HG02840 (cell line): ENCODE results near the gene PTPRE.
"Not testable (repeated sequence)": the region's sequence is repeated elsewhere in the genome, so short reads cannot be mapped to it uniquely, and the experiment has no call there.

Experiments
- ATAC-seq: cut with Tn5 transposase; IDR thresholded peaks from one replicate; pipeline ENCODE4 v1.9.1; 2021; ENCODE audit warnings: mild to moderate bottlenecking, moderate library complexity, moderate number of reproducible peaks; ENCODE audit not compliant: unreplicated experiment, low FRiP score

Gene PTPRE

DNA sequence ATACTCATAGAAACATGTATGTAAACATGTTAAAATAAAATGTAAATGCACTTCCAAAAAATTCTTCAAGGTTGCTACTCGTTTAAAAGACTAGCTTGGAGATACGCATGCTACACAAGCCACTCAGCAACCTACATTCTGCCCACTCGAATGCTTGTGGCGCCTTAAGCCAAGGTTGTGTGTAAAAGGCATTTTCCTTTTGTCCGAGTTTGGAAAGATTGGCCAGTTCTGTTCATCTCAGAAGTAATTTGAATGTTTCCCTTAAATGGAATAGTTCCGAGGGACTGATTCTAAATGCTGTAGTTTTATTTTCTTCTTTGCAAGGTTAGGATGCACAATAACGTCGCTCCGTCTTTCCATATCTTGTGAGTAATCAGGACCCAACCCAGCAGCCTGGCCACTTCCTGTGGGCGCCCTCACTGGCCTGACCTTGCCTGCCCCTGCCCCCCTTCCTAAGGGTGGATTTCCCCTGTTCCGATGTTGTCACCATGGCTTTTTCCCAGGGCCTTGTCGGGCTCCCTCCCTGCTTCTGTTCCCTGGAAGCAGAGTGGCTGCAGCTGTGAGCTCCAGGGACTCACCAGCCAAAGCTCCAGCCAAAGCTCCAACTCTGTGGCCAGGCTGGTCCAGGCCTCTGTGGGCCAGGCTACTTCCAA, 70.6 kb downstream of the PTPRE start:
- ATAC-seq, result no peak

DNA sequence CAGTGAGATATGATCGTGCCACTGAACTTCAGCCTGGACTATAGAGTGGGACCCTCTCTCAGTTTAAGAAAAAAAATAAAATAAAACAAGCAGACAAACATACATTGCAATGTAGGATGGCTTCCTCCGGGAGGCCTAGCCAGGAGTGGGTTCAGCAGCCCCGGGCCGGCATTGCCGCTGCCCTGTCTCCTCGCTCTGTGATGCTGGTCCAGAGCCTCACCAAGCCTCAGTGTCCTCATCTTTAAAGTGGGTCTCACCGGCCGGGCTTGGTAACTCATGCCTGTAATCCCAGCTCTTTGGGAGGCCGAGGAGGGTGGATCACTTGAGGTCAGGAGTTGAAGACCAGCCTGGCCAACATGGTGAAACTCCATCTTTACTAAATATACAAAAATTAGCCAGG, 71.6 kb downstream of the PTPRE start:
- ATAC-seq, result no peak

DNA sequence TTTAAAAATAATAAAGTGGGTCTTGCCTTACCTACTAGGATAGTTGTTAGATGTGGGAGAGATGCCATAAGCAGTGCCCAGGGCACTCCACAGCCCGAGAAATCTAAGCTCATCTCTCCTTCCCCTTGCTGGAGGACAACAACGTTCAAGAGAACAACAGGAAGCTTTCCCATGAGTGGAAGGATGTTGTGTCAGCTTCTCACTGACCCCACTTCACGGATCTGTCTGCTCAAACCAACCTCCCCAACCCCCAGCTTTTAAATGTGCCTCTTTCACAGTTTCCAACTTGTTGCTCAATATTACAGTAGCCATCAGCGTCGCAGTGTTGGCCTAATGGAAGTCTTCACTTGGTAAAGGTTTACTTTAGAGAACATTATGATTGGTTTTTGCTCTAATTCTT, 72.1 kb downstream of the PTPRE start:
- no peak for ATAC-seq

DNA sequence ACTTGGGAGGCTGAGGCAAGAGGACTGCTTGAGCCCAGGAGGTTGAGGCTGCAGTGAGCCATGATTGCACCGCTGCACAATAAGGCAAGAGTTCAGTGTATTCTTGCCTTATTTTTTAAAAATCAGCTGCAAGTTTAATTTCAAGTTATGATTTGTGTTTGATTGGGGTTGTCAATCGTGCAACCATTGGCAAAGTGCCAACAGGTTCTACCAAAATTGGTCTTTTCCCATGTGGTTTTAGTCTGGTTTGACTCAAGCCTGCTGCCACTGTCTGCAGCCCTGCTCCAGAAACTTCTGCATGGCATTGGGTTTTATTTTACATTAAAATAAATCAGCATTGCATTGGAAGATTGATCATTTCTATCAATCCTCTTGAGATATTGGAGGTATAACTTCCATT, 72.7 kb downstream of the PTPRE start:
- no peak for ATAC-seq

DNA sequence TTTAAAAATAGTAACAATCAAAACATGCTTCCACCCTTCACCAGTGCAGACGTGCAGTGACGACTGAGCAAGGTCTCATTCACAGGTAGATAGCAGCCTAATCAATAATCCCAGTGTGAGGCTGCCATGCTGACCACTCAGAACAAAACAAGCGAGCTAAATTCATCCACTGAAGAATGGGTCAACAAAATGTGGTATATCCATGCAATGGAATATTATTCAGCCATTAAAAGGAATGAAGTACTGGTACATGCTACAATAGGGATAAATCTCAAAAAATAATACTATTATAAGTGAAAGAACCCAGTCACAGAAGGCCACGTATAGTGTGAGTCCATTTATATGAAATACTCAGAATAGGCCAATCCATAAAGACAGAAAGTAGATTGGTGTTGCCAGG, 74.0 kb downstream of the PTPRE start:
- no peak for ATAC-seq

DNA sequence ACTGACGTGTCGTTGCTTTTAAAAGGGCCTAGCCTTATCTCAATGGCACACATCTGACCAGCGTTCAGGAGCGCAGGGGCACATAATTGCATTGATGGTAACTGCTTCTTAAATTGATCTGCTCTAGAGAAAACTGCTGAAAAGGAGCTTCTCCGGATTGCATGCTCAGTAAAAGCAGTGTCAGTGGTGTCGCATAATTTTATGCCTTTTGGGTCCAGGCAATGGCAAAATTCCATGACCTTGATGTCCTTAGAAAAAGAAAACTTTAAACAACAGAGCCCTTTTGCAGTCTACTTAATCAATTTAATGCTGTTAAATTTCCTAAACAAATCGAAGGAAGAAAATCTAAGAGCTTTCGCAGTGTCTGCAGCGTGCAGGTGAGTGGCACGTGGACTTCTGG, 75.7 kb downstream of the PTPRE start:
- ATAC-seq, result no peak

DNA sequence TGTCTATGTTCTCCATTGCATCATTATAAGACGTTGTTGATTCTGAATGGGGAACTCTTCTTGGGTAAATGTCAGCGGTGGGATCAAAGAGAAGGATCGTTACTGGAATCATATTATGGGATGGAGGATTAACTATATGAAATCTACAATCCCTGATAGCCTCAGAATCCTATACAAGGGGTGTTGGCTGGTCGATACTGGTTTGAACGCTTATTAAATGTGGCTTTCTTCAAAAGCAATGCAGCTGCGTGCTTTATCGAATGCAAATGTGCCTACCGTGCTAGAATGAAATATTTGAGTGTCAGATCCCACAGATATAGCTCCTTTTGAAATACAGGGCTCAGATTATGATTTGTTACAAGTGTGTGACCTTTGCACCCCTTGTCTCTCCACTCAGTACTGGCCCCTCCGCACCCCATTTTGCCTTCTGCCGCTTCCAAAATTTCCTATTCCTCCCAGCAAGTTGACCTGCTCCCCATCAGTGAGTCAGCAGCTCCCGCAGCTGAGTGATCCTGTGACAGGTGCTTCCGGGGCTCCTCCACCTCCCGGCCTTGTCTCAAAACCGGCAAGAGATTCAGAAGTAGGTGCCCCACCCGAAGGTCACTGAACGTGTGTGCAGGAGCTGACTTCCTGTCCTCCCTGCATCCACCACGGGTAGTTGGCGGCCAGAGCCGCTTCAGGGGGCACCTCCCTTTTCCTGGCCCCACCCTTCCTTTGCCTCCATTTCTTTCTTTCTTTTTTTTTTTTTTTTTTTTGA, 76.6 kb downstream of the PTPRE start:
- no peak for ATAC-seq

DNA sequence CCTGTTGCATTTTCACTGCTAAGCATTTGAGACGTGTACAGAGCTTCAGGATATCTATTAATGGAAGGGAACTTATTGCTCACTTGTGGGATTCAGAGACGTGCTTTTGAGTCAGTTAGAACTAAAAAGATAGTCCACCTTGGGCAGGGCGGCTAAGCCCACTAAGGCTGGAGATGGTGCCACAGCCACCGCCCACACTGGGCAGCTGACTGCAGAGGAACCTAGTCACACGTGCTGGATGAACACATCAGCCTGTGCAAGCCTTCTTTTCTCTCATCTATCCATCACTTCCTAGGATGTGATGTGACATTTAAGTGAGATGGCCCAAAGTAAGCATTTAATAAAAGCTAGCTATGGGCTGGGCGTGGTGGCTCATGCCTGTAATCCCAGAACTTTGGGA, 78.0 kb downstream of the PTPRE start:
- no peak for ATAC-seq

DNA sequence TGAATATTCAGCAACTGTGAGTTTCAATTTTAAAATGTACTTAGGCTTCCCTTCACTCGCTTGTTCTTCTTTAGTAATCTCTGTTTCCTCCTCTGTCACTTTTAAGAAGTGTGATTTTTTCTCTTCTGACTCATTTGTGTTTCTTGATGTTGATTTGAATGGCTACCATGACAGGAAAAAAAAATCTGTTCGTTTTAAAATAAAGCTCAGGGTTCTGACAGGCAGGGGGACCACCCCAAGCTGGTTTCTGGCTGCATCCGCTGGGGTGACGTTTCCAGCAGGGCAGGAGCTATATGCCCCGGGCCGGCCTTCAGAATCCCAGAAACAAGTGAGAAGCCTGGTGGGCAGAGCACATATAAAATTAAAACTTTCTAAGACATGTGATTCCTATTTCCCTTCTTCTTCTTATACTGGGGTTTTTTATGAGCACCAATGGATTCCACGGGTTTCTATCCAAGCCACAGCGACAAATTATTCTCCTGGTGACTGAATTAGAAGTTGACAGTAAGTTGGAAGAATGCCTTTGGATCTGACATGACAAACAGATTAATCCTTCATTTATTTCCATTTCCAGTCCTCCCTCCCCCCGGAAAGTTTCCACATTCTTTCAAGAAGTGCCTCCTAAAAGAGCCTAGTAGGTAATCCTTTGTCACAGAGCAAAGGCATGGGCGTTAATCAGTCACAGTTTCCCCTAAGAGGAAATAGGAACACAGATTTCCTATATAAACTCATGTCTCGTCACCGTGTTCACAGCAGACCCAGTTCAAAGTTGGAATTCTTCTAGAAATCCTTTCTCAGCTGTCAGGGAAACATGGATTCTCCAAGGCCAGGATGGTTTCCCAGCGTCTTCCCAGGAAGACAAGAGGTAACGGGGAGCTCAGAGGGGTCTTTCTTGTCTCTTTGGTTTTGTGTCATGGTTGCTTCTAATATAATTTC, 79.9 kb downstream of the PTPRE start:
- no peak for ATAC-seq

DNA sequence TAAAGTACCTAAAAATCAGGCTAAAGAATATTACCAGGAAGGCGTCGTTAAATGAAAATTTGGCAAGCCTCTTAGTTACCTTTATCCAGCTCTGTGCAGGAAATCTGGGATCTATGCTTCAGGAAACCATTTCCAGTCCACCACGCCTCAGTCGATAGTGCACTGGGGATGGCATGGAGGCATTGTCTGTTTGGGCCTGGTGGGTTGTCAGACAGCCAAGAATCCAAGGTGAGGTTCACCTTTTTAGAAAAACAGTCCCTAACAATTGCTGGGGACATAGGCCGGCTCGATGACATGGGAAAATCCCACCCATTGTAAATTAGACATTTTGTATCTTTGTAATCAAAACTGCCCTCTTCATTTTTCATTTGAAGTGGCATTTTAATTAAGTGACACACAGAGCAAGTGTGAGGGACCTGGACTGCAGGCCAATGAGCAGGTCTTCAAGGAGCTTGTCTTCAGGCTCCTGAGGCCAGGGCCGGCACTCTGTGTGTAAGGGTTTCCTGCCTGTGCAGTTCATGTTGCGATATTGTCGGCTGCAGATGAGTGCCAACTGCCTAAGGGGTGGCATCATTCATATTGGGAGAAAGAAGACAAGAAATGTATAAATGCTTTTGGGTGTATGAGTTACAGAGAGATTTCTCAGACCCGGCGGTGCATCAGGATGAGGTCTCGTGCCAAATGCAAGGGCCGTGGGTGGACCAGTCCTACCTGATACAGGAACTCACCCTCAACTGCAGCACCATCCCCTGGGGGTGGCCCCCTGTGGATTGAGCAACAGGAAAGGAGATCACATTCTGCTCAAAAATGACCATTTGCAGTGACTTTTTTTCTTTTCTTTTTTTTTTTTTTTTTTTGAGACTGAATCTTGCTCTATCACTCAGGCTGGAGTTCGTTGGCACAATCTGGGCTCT, 80.8 kb downstream of the PTPRE start:
- ATAC-seq, result no peak

DNA sequence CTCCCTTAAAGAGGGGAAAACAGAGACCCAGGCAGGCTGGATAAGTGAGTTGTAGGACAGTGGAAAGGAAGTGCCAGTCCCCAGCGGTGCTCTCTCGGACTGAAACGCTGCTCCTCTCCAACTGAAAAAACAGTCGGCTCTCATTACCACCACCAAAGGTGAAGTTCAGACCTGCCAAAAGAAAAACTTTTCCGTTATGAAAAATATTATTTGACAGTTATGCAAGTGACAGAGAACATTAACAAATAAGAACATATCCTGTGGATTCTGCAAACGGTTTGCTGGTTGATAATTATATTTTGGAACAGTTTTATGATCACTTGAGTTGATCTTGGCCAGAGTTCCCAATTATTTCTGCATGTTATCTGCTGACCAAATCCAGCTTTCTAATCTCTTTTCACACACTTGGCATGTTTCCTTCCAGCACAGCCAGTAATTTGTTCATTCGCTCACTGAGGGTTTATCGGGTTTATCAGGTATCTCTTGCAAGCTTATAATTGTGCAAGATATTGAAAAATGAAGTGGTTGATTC, 82.6 kb downstream of the PTPRE start:
- ATAC-seq, result no peak

DNA sequence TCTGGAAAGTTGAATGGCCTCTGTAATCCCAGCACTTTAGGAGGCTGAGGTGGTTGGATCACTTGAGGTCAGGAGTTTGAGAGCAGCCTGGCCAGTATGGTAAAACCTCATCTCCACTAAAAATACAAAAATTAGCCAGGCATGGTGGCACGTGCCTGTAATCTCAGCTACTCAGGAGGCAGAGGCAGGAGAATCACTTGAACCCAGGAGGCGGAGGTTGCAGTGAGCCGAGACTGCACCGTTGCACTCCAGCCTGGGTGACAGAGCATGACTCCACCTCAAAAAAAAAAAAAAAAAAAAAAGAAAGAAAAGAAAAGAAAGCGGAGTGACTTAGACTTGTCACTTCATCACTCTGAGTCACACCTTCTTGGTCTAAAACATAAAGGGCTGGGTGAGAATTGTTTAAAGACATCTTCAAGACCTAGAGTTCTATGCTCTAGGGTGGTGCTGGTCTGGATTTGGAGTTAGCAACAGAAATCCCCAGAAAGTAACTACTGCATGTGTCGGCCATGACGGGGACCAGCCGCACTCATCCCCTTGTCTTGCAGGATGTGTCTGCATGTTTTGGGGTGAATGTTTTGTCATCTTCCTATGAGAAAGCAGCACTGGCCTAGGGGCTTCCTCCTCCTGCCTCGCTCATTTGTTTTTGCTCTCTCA, 83.4 kb downstream of the PTPRE start:
- ATAC-seq, result not testable (repeated sequence)

DNA sequence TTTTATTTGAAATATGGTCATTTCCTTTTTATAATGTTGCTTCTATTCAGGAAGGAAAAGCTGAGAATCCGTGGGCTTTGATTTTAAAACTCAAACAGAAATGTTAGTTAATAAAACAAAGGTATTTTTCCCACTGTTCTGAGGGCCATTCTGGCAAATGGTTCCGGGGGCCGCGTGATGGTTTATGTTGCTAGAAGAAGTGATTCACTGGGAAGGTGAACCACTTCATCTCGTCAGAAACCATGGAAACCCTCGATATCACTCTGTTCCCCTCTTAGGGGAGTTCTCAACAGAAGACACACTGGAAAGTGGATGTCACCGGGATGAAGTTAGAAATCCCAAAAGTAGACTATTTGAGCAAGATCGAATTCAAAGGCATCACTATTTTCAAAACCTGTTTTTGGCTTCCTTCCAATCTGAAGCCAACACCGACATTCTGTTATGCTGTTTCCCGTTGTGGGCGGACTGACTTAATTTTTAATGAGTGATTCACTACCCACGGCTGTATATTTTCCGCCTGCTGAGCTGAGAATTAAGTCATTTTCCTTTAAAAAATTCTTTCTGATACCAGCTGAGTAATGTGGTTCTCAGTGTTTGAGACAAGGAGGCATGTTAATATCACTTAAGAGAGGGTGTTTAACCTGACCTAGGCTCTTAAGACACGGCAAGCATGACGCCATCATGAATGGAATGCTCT, 84.1 kb downstream of the PTPRE start:
- ATAC-seq, result no peak

DNA sequence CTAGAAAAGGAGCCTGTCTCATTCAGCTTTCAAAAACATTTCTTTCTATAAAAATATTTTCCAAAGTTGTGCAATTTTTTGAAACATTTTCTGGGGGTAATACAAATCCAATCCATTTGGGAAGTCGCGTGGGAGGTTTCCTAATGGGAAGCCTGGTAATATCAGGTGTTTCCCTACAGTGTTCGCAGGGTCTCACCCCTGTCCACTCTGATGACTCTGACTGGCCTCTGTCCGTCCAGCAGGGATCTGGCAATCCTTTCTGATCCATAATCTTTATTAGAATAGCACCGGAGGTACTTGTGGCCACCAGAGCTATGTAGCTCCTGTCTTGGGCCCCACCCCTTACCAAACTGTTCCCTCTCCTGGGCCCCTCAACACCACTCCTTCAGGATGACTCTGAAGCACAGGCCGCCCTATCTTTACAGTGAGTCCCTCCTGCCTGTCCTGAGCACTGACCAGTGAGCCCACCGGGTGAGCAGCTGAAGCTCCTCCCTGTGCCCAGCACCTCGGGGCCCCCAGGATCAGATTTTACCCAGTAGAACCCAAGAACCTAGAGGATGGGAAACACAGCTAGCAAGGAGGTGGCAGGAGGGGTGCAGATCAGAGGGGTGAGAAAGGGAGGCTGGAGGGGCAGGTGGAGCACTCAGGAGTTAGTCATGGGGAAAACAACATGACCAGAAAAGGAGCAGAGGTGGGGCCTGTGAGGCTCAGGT, 84.8 kb downstream of the PTPRE start:
- ATAC-seq, result no peak

DNA sequence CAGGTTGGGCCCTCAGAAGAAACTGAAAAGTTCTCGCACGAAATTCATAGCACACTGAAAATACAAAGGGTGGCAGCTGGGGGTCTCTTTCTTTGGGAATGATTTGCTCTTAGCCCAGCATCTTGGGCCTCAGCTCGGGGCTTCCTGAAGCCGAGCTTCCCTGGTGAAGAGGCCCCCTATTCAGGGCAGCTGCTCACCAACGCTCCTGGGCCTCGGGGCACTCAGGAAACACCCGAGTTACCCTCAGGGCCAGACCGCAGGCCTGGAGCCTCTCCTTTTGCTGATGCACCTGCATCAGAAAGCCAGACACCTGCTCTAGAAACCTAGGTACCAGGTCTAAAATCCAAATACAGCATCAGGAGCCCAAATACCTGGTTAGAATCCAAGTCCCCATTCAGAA, 85.5 kb downstream of the PTPRE start:
- ATAC-seq, result no peak

DNA sequence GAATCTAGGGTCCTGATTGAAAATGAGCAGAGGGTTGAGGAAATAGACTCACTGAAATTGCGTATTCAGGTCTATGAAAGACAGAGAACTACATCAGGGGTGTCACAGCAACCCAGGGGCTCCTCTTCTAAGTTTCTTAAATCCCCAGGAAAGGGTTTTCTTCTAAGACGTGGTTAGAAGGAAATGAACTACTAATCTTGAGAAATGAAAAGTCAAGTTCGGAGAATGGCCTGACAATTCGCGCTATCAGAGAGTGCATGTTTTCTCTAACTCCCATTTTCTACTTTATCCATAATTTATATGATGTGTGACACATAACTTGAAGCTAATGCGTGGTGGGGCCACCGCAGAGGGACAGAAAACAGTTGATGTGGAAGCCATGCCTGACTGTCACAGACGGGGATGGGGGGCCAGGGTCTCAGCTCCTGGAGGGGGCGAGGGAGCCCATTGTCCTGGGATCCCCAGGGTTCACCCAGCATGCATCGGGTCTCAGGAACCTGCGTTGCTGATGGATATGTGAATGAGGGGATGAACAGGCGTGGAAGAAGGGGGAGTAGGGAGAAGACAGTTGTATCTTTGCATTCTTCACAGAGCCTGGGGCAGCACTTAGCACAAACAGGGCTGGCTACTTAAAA, 86.3 kb downstream of the PTPRE start:
- ATAC-seq, result no peak

DNA sequence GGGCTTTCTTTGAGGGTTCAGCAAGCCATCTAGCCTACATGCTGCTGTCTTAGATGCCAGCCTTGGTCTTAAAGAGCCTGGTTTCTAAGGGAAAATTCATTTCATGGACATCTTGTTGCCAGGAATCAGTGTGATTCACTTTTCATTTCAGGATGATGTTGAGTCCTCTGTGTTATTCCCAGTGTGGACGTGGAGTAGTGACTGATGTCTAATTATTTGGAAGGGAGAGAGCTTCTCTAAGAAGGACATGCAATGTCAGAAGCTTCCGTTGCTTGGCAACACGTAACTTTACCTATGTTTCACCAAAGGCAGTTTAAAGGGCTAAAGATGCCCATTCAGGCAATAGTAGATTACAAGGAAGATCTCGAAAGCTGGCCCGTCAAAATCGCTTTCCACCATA, 89.0 kb downstream of the PTPRE start:
- no peak for ATAC-seq

DNA sequence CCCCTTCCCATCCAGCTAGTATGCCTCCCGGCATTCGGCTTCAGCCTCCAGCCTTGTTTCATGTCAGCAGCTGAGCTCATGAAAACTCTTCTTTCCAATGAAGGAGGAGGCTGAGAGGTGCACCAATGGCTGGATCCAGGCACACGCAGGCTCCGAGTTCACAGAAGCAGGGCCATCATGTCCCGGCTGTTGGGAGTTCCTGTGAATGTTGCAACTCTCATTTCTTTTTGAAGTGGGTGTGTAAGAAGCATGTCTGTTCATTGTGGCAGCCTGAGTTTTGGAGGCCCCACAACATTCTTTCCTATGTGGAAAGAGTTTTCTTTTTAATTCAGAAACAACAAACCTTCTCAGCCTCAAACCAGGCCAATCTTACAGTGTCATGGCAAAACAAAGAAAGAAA, 89.7 kb downstream of the PTPRE start:
- ATAC-seq, result no peak
